Prostate gland (tissue), 2 donors: Measurements from ENCODE around the gene SH3PXD2A.

Experiments used
- CTCF ChIP-seq, 4 experiments: fragments of 200-600 bp in 2 of 4; fragments of 450-650 bp in 2 of 4; sonication (generic) in 2 of 4; IDR thresholded peaks; 1 replicate in 3 of 4; 2 replicates in 1 of 4; pipeline ENCODE4 v1.5.1; 2016 to 2019; ENCODE audit warnings: antibody characterized with exemption in 4 of 4, mild to moderate bottlenecking in 2 of 4, moderate library complexity in 2 of 4
- POLR2A ChIP-seq: fragments of 450-650 bp; IDR thresholded peaks from one replicate; pipeline ENCODE4 v1.6.1; 2016; ENCODE audit warnings: antibody characterized with exemption, mild to moderate bottlenecking

GRCh38 chr10:103635580-103635979, 219.8 kb downstream of the SH3PXD2A start:
- TF ChIP-seq CTCF (IDR thresholded peaks at IDR 0.05) (no peak), POLR2A (no peak)
